ENCODE measurements around the gene ACTMAP.
"Not testable (repeated sequence)": the region's sequence is repeated elsewhere in the genome, so short reads cannot be mapped to it uniquely, and the experiment has no call there.

Gene ACTMAP

DNA sequence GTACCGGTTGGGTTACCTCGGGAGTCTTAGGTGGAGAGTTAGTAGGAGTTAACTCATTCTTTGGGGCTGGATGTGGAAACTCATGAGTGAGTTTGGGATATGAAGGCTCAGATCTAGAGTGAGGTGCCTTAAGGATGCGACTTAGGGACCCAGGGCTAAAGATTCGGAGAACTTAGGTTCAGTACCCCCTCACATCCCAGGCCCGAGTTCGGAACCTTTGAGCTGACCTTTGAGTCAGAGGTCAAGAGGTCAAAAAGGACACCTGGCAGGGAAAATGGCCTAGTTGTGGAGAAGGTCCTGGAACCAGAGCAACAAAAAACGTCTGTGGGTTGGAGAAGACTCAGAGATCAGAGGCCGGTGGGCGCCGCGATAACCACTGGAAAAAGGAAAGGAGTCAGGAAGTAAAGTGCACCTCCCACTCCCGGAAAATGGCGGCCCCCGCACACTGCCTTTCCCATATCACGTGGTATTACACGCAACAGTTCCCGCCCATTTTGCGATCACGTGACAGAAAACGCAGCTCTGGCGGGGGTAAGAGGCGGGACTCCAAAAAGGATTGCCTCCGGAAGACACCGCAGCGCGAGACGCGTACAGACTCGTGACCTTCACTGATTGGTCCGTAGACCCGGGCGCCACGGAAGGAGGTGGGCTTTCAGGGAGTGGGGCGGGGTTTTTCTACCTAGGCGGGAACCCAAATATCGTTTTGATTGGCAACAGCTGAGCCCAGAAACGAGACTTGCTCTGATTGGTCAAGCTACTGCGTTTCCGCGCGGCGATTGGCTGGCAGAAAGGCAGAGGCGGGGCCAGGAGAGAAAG, at the start of gene ACTMAP:
ACTMAP (minus strand) TSS at position 420 of the 816 bp plus-strand sequence. CDS start 674 bp downstream, outside the sequence.
- DNase-seq = peak; percentile 99

DNA sequence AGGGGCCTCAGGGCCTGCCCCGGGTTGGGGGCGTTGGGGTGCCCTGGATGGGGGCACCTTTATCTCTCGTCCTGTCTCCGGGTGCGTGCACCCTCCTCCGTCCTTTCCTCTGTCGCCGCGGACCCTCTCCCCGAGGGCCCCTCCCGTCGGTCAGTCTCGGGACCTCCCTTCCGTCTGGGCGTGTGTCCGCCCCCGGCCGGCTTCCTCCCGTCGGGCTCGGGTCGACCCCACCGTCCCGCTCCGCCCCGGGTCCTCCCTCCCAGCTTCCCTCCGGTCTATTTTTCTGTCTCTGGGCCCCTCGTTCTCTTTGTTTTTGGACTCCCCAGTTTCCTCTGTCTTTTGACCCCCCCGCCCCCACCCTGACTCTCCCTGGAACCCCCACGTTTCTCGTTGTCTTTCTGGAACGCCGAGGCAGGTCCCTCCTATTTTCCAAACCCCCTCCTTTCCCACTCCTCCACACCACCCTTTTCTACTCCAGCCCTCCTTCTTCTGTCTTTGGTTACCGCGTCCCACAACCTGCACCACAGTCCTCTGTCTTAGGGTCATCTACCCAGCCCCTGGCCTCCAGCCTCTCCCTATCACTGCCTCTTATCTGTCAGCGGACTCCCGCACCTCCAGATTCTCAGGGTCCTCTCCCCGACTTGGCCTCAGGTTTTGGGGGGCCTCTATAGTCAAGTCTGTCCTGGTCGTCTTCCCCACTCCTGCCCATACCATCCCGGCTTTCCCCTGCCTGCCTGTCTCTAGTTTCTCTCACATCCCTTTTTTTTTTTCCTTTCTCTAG, 49.5 kb upstream of the ACTMAP start:
- peak; percentile 19 for DNase-seq

DNA sequence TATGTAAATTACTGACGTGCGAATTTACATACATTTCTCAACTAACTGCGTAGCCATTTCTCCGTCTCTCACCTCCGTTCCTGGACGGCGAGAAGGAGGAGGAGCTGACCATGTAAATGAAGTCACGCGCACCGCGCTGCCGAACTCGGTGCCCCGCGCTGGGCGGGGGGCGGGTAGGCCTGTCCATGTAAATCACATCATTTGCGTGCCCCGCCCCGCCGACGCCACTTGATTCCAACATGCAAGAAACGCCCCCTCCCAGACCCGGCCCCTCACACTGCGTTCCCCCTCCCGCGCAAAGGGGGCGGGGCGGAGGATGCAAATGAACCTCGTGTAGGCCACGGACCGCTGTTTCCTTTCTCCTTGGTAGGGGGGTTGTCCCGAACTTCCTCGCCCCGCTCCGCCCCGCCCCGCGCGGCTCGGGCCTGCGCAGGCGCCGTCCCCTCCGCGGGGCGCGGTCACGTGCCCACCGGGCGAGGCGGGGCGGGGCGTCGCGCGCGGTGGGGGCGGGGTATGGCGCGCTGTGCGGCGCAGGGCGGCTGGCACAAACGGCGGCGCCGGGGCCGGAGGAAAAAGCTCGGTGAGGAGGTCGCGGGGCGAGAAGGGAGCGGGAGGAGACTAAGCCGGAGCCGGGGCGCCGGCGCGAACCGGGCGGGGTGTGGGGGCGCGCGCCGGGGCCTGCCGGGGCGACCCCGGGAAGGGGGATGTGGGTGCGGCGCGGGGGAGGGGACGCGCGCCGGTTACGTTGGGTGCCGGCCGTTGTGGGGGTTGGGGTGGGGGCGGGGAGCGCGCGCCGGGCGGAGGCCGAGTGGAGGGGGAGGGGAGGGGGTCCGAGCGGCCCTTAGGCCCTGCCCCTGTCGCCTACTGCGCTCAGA, 48.6 kb upstream of the ACTMAP start, which contains the start of gene EGLN2:
EGLN2 (plus strand) TSS at position 509 of the 875 bp plus-strand sequence. CDS start 1,382 bp downstream, outside the sequence.
- peak; percentile 100 for DNase-seq

DNA sequence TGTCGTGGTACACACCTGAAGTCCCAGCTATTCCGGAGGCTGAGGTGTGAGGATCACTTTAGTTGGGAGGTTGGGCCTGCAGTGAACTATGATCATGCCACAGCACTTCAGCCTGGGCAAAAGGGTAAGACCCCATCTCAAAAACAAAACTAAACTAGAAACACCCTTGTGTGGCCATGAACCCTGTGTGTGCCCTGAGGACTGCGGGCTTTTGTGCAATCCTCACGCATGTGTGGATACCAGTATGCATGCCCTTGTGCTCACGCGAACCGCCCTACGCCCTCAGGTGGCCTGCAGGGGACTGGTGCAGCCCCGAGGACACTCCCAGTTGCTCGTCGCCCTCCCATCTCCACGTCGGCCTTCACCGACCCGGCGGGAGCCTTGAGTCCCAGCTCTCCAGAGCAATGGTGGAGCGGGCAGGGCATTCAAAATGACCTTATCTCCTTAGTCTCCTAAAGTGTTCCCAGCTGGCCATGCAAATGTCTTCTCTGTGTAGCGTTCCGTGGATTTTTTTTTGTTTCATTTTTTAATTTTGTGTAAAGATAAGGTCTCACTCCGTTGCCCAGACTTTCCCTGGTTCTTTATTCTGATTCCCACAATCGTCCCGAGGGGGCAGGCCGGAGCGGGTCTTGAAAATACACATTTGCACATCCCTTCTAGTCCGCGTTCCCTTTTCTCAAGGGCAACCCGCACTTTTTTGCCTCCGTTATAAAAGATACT, 47.8 kb upstream of the ACTMAP start:
- DNase-seq = peak; percentile 63

GRCh38 chr19:40797166-40797962, 47.1 kb upstream of the ACTMAP start:
- no peak for DNase-seq

DNA sequence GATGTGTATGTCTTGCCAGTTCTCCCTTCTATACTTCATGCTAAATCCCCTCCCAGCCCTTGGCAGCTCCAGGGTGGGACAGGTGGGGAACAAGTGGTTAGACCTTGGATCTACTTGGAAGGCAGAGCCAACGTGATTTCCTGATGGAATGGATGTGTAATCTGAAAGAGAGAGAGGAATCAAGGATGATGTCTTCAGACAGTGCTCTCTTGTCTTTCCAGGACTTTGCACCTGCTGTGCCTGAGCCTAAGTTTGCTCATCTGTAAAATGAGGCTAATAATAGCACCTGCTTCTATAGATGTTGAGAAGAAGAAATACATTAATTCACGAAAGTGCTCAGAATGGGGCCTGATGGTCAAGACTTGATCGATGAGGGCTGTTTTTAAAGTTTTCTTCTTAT, 41.7 kb upstream of the ACTMAP start:
- no peak for DNase-seq

GRCh38 chr19:40791349-40791748, 41.1 kb upstream of the ACTMAP start:
- DNase-seq = no peak

- no peak for DNase-seq
These were observed 36.1 kb upstream of the ACTMAP start for GRCh38 chr19:40786060-40787037.

DNA sequence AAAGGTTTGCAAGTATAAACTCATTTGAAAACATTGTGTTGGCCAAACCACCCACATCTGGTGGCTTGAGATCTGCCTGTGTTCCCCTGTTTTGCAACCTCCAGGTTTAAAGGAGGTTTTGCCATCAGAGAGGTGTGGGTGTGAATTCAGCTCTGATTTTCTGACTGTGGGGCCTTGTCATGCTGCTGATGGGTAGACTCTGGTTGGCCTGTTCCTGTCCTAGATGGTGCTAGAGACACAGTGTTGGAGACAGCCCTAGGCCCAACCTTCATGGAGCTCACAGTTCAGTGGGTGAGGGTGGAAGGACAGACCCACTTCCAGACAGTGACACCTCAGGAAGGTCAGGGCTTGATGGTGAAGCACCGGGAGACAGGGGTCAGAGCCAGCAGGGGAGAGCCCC, 35.2 kb upstream of the ACTMAP start:
- DNase-seq = no peak

- DNase-seq = not testable (repeated sequence)
These were observed 33.9 kb upstream of the ACTMAP start for GRCh38 chr19:40784146-40784545.

GRCh38 chr19:40783711-40784110, 33.4 kb upstream of the ACTMAP start:
- no peak for DNase-seq

- DNase-seq = no peak
These were observed 30.9 kb upstream of the ACTMAP start for GRCh38 chr19:40781140-40781539.

DNA sequence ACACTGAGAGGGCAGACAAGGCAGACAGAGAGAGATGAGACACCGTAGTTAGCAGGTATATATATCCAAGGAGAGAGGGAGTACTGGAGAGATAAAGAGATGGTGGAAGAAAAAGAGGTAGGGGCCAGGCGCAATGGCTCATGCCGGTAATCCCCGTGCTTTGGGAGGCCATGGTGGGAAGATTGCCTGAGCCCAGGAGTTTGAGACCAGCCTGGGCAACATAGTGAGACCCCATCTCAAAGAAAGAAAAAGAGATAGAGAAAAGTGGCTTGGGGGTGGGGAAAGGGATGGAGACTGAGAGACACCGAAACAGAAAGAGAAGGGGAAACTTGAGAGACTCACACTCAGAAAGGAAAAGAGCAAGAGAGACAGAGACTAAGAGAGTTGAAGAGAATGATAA, 30.3 kb upstream of the ACTMAP start:
- DNase-seq = no peak

DNA sequence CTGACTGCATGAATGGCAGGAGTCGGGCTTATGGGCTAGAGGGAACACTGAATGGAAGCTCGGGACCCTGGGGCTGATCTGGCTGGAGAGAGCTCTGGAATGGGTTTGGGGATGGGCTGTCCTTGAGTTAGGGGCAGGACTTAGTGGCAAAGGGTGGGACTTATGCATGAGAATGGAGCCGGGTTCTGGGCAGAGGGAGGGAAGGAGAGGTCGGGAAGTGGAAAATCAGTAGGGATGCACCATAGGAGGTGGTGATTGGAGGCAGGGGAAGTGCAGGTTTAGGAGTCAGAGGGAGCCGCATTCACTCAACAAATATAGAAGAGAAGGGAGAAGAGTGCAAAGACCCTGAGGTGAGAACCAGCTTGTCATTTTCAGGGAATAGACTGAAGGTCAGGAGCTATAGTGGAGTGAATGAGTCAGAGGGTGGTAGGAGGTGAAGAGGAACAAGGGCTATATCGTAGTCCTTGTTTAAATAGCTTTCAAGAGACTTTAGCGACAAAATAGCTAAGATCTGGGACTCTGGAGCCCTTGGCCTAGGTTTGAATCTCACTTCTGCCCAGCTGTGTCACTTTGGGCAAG, 28.5 kb upstream of the ACTMAP start:
- DNase-seq = no peak

DNA sequence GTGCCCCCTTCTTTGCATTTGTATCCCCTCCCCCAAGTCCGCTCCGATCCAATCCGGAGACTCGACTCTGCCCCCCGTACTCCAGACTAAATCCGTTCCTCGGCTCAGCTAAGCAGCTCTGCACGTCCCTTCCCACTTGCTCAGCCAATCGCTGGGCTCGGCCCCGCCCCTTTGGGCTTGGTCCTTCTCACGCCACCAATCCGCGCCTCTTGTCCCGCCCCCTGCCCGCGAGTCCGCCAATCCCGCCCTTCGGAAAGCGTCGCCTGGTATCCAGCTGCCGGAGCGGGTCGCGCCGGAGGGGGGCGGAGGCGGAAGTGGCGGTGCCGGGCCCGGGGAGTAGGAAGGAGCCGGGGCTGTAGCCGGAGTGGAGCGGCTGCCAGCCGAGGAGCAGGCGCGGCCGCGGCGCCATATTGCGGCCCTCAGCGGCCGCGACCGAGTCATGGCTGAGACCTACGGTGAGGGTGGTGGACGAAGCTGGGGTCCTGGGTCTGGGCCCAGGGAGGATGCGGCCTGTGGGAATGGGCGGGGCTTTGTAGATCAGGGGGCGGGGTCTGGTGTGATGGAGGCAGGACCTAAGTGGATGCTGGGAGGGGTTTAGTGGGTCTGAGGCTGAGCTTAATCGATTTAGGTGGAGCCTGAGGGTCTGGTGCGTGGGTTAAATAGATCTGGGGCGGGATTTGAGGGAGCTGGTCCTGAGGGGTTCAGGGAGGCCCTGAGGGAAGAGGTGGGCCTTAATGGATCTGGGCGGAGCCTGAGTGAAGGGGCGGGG, 27.8 kb upstream of the ACTMAP start, which contains the start of gene RAB4B:
RAB4B (plus strand) TSS at position 311 of the 769 bp plus-strand sequence; CDS start at position 440, 129 bp downstream.
- DNase-seq = peak; percentile 100

- no peak for DNase-seq
These were observed 27.3 kb upstream of the ACTMAP start for GRCh38 chr19:40777645-40777936.

DNA sequence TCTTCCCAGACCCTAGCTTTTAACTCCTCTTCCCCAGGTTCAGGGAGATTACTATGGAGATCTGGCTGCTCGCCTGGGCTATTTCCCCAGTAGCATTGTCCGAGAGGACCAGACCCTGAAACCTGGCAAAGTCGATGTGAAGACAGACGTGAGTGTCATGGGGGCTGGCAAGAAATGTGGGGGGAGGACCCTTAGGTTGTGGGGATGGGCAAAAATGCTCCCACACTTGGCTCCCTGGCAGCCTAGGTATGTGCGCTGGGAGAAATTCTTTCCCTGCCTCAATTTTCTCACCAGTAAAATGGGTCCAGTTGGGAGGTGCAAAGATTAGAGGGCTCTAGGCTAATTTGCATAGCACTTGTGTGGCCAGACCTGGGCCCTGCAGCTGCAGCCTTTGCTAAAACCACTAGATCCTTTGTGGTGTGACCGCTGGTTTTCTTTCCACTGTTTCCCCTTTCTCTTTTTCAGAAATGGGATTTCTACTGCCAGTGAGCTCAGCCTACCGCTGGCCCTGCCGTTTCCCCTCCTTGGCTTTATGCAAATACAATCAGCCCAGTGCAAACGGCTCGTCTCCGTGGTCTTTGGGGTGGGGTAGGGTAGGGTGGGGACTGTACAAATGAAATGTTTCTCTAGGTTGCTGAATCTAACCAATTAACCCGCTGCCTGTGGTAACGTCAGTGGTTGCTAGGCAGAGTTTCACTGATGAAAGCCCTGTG, 26.8 kb upstream of the ACTMAP start:
- DNase-seq = peak; percentile 86

DNA sequence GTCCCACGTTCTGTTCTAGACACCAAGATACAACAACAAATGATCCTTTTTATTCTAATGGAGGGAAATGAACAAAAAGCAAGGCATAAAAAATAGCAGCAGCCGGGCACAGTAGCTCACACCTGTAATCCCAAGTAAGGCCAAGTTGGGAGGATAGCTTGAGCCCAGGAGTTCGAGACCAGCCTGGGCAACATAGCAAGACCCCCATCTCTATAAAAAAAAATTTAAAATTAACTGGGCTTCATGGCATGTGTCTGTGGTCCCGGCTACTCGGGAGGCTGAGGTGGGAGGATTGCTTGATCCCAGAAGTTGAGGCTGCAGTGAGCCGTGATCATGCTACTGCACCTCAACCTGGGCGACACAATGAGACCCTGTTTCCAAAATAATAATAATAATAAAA, 26.1 kb upstream of the ACTMAP start:
- DNase-seq = no peak
